Right lung (tissue), 5 donors: ENCODE measurements around the gene SMIM3. TPM values are rescaled to one million over a fixed set of nuclear protein-coding genes. Genes with fewer than 3 reads are reported as not detected.
"Not testable (repeated sequence)": the region's sequence is repeated elsewhere in the genome, so short reads cannot be mapped to it uniquely, and the experiment has no call there.

Experiments used
- DNase-seq, 2 donors: peaks; one replicate each; pipeline ENCODE4 v3.0.0-alpha.2; 2013
- polyA plus RNA-seq, 5 donors: library from polyadenylated mRNA; unstranded; fragments of 120-200 nt; gene quantifications; one replicate each; pipeline versions ENCODE4 v1.2.1 to v1.2.3, GENCODE V29; 2013; ENCODE audit warnings: inconsistent platforms in 1 of 5, low replicate concordance in 1 of 5; ENCODE audit not compliant: insufficient read length in 5 of 5, insufficient read depth in 1 of 5

The SMIM3 gene
- polyA plus RNA-seq, 5 donors = 13.8 to 19.8 (median 16.9) TPM

DNA sequence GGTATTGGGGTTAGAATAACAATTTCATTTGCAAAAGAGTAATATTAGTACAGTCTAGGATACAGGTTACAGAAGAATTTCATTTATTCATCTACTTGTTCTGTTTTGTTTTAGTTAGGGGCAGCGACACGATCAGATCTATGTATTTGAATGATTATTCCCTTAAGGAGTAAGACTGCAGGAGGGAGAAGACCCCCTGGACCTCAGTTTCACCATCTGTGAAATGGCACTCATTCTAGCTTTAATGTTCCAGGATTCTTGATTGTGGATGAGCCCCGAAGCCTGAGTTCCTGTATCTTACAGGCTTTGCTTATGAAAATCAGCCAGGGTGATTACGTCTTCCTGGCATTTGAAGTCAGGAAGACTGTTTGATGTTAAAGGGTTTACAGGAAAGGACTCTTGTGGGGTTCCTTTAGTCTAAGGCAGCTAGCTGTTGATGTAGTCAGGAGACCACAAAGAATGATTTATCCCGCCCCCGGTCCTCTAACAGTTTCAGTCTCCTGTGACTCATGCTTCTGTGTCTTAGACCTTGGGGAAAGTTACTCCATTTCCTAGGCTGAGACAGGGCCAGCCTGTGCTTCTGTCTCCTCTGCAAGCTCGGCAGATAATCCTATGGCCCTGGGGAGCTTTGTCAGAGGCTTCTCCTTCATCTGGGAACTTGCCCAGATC, 11.5 kb downstream of the SMIM3 start:
- no peak for DNase-seq

GRCh38 chr5:150791536-150791935, 13.0 kb downstream of the SMIM3 start:
- no peak for DNase-seq

- not testable (repeated sequence) for DNase-seq
Observed at GRCh38 chr5:150793423-150793888, 14.9 kb downstream of the SMIM3 start.

GRCh38 chr5:150794927-150795326, 16.4 kb downstream of the SMIM3 start:
- DNase-seq = no peak

DNA sequence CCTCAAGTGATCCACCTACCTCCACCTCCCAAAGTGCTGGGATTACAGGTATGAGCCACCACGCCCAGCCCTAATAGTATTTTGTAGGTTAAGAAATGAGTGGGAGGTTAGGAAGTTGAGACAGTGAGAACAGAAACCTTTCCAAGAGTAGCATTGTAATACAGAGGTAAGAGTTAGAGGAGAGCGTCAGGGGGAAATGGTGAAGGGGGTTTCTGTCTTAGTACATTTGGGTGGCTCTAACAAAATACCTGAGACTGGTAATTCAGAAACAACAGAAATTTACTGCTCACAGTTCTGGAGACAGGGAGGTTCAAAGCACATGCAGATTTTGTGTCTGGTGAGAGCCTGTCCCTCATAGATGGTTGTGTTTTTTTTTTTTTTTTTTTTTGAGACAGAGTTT, 18.8 kb downstream of the SMIM3 start:
- no peak for DNase-seq

- peak; percentile 78 to 80 for DNase-seq
Observed at GRCh38 chr5:150801117-150801927, 22.8 kb downstream of the SMIM3 start.

DNA sequence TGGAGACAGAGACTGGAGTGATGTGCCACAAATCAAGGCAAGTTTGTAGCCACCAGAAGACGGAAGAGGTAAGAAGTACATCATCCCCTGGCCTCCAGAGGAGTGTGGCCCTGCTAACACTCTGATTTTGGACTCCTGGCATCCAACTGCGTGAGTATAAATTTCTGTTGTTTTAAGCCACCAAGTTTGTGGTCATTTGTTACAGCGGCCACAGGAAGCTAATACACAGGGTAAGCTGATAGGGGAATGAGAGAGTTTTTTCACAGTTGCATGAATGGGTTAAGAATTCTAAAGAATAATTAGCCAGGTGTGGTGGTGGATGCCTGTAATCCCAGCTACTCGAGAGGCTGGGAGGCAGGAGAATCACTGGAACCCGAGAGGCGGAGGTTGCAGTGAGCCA, 25.8 kb downstream of the SMIM3 start:
- DNase-seq = no peak

DNA sequence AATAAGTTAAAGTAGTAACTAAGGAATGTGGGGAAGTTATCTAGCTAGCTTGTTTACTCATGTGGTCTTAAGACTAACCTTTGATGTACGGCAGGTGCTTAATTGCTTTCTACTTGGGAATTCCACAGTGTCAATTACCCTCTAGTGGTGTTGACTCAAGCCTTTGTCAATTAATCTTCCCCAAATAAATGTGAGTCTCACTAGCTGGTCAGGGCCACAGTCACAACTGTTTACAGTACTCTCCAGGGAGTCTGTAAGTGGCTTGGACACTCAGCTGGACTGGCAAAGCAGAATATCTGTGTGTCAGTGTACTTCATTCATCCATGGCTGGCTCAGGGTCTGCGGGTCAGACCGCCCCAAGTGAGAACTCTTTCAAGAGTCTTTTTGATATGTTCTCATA, 30.8 kb downstream of the SMIM3 start:
- no peak for DNase-seq

DNA sequence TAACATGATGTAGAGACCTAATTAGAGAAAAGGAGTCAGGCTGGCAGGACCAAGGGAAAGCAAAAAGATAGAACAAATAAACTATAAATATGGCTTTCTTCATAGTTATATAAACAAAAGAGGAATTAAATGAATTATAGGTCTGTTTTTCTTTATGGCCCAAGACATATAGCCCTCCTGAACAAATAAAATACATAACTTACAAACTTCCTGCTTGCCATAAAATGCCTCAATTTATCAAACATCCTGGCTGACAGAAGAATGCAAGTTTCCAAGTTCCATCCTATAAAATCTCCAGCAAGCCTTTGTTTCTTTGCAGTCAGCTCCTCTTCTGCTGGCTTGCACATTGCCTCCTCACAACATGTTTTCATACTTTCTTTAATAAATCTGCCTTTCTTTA, 36.5 kb downstream of the SMIM3 start:
- no peak for DNase-seq

DNA sequence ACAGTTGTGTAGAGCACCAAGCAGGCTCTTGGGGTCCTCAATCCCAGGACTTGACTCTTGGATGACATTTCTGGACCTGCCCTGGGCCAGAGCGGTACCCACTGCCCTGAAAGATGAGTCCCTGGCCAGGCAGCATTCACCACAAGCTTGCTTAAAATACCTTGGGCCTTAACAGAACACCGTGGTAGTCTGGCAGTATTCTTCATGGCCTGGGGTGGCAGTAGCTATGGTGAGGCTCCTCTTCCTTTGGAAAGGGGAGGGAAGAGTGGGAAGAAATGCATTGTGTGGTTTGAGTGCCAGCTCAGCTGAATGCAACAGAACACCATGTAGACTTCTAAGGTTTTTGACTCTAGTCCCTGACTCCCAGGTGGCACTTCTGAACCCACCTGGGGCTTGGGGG, 38.4 kb downstream of the SMIM3 start:
- DNase-seq = no peak

- DNase-seq = no peak
Observed at GRCh38 chr5:150829744-150830143, 51.2 kb downstream of the SMIM3 start.

DNA sequence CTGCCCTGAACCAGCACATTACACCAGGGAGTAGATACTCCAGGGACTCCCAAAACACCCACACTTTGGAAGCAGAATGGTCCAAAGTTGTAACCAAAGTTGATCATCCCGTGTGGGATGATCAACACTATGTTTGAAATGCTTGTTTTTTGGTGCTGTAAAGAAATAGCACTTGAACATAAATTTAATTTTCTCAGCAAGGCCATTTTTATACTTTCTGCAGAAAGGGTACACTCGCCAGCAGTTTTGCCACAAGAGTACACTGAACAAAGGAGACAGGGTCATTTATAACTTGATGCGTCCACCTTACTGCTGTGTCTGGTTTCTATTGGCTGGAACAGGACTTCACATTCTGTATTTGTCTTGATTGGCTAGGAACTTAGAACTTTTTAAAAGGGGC, 53.3 kb downstream of the SMIM3 start:
- not testable (repeated sequence) for DNase-seq

DNA sequence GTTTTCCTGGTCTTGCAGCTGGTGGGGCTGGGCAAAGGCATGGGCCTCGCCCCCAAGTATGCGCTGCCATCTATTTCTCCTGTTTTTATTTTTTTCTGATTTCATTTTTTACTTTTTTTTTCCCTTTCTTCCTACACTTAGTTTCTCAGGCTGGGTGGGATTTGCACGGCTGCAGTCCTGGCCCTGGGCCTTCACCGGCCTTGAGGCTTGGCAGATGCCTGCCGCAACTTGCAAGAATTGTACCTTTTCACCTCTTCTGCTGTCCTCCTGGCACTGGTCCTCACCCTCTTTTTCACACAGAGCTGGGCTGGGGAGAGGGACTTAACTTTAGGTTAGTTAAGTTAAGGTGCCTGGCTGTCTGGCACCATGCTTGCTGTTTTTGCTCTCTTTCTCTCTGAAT, 57.5 kb downstream of the SMIM3 start:
- no peak for DNase-seq

DNA sequence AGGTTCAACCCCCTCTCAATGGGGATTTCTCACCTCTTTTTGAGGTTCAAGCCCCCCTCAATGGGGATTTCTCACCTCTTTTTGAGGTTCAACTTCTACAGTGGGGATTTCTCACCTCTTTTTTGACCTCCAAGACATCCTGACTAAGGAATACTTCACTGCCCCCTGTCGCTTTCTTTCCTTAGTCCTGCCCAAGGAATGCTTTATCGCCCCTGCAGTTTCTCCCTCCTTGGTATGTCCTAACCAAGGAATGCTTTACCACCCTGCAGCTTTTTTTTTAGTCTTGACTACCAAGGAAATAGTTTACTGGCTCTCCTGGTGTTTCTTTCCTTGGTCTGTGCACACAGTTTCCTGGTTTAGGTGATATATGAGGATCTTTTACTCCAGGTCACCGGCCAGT, 58.1 kb downstream of the SMIM3 start:
- DNase-seq = no peak

- not testable (repeated sequence) for DNase-seq
Observed at GRCh38 chr5:150845185-150845859, 66.8 kb downstream of the SMIM3 start.

DNA sequence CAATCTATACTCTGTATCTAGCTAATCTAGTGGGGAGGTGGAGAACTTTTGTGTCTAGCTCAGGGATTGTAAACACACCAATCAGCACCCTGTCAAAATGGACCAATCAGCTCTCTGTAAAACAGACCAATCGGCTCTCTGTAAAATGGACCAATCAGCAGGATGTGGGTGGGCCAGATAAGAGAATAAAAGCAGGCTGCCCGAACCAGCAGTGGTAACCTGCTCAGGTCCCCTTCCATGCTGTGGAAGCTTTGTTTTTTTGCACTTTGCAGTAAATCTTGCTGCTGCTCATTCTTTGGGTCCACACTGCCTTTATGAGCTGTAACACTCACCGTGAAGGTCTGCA, 67.7 kb downstream of the SMIM3 start, which contains the start of gene IRGM:
IRGM (plus strand) TSS at position 214 of the 346 bp plus-strand sequence. CDS start 1,603 bp downstream, outside the sequence.
- not testable (repeated sequence) for DNase-seq

Other genes with a start within 250 kb of the SMIM3 start
- 10 to 100 TPM; 18.1 to 33.9 (median 21.7) TPM for gene SYNPO, start 138.1 kb upstream of the SMIM3 start, polyA plus RNA-seq
- 10 to 100 TPM in 3 of 5 donors, 1 to 10 TPM in 2; 9.7 to 13.3 (median 11.2) TPM for gene MYOZ3, start 117.5 kb upstream of the SMIM3 start, polyA plus RNA-seq
- 10 to 100 TPM; 68.0 to 84.3 (median 75.9) TPM for gene RBM22, start 77.7 kb upstream of the SMIM3 start, polyA plus RNA-seq
- 10 to 100 TPM; 53.1 to 73.5 (median 69.4) TPM for gene DCTN4, start 19.7 kb upstream of the SMIM3 start, polyA plus RNA-seq
- gene IRGM, start 67.8 kb downstream of the SMIM3 start, polyA plus RNA-seq = 1 to 10 TPM in 3 of 5 donors, under 1 TPM in 2; 0.33 to 1.2 (median 1.0) TPM
- 10 to 100 TPM; 21.0 to 47.3 (median 33.3) TPM for gene ZNF300, start 126.2 kb downstream of the SMIM3 start, polyA plus RNA-seq
- 100 to 1,000 TPM in 1 of 5 donors, 10 to 100 TPM in 4; 33.8 to 140 (median 60.3) TPM for gene GPX3, start 241.8 kb downstream of the SMIM3 start, polyA plus RNA-seq